Measurements from ENCODE around the gene TTC17.

The TTC17 gene

DNA sequence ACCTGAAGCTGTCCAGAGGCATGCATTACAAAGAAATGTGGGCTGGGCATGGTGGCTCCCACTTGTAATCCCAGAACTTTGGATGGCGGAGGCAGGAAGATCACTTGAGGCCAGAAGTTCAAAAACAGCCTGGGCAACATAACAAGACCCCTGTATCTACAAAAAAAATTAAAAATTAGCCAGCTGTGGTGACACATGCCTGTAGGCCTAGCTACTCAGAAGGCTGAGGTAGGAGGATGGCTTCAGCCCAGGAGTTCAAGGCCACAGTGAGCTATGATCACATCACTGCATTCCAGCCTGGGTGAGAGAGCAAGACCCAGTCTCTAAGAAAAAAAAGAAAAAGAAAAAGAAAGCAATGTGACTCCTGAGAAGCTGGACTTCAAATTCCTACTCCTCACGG lies 183.3 kb downstream of the TTC17 start:
- DNase-seq = no peak

DNA sequence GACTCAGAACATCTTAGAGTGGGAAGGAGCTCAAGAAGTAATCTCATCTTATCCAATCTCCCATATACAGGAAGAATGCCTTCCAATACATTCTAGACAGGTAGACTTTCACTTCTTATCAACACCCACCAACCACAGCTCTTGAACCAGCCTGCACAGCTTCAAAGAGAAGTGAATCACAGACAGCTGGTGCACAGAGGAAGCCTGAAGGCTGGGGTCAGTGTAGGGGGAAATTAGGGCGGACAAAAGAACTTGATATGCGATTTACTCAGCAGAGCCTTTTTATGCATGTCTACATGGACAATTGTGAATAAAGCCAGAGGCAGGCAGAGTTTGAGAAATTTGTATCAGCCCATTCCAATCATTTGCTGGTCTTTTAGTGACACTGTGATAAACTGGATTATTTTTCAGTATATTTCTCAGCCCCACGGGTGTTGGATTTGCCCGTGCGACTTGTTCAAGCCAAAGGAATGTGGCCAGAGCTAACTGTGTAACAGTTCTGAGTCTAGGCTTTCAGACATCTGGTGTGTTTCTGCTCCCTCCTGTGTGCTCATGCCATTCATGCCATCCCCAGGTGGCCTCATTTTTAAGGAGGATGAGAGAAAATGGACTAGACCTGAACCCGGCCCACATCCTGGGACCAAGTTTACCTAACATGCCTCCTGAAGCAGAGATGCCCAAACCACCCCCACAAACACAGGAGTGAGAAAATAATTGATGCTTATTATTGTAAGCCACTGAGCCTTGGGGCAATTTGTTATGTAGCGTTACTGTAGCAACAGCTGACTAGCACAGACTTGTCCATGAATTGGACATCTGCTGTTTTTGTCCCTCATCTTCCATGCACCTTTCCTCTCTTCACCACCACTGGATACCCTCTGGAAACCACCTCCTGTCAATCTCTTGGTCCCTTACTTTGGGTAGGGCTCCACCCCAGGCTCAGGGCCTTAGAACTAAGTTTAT lies 184.3 kb downstream of the TTC17 start:
- DNase-seq = no peak

All from activated naive CD4-positive, alpha-beta T cell treated with anti-CD3 and anti-CD28 coated beads, Interleukin-2, amount 50 U/mL, for 16 hours (primary cell).